PC-3 (cell line): ENCODE results near the gene NLN.

Experiments
- EZH2 ChIP-seq: fragments of 300-600 bp; sonication (generic); IDR thresholded peaks from one replicate; pipeline ENCODE4 v1.6.1; 2017; ENCODE audit warnings: antibody characterized with exemption, mild to moderate bottlenecking, low read length; ENCODE audit not compliant: unreplicated experiment
- TF ChIP-seq, protein P1 (sequence below): fragments of 300-600 bp; sonication (generic); conservative IDR thresholded peaks from 2 replicates; pipeline ENCODE4 v1.5.1; 2017; ENCODE audit warnings: antibody characterized with exemption, low read depth, mild to moderate bottlenecking, low read length

DNA sequence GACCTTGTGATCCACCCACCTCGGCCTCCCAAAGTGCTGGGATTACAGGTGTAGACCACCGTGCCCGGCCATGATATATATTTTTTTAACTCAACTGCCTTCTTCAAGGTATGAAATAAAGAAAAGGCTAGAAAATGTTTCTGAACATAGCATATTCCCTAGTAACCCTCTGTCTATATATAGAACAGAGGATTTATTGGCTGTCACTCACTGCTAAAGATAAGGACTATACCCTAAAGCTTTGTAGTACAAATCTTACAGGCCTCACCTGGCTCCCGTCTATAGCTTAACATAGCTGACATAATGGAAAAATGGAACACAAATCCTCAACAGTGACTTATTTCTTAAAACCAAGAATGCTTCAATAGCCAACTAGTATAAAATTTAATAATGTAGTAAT is 14.3 kb upstream of the NLN start:
- TF ChIP-seq, protein P1, sequence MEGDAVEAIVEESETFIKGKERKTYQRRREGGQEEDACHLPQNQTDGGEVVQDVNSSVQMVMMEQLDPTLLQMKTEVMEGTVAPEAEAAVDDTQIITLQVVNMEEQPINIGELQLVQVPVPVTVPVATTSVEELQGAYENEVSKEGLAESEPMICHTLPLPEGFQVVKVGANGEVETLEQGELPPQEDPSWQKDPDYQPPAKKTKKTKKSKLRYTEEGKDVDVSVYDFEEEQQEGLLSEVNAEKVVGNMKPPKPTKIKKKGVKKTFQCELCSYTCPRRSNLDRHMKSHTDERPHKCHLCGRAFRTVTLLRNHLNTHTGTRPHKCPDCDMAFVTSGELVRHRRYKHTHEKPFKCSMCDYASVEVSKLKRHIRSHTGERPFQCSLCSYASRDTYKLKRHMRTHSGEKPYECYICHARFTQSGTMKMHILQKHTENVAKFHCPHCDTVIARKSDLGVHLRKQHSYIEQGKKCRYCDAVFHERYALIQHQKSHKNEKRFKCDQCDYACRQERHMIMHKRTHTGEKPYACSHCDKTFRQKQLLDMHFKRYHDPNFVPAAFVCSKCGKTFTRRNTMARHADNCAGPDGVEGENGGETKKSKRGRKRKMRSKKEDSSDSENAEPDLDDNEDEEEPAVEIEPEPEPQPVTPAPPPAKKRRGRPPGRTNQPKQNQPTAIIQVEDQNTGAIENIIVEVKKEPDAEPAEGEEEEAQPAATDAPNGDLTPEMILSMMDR = no peak
- no peak for TF ChIP-seq EZH2
